ENCODE measurements around the gene HDAC3. TPM values are rescaled to one million over a fixed set of nuclear protein-coding genes. Genes with fewer than 3 reads are reported as not detected.
A peak's percentile ranks its signal among the peaks of the same experiment; 100 is the strongest.

Gene HDAC3
- polyA plus RNA-seq, 3 donors, result 80.5 to 103 (median 82.3) TPM

- Mint-ChIP-seq H3K4me3 (peak overlapping the region in 1 of 2 donors; percentile 62), H3K9me3 (no peaks in the 10 kb centered on the region), H3K4me1 (peaks cover 37% of the 10 kb centered on the region), H3K27ac (peak overlapping the region; percentile 82 to 93 (median 89)), H3K27me3 (ENCODE audit: low read depth in 3 of 3) (peaks cover 0 to 2% (median 0%) of the 10 kb centered on the region in 3 donors), H3K36me3 (peaks cover 61 to 80% of the 10 kb centered on the region in 2 donors)
- H3K9ac ChIP-seq (ENCODE audit: insufficient read depth, low read length, poor library complexity, severe bottlenecking), result peak overlapping the region; percentile 39
- peak overlapping the region in 1 of 3 experiments; percentile 43 for H3K4me3 ChIP-seq (replicated peaks in 1 of 3; ENCODE audit: low read depth in 2 of 3, low read length in 3 of 3)
- H3K79me2 ChIP-seq (ENCODE audit: insufficient read depth, low read length), result peaks cover 25% of the 10 kb centered on the region
- H3K36me3 ChIP-seq (replicated peaks in 1 of 2; ENCODE audit: control insufficient read depth in 1 of 2, insufficient read depth in 2 of 2, low read length in 2 of 2), result peaks cover 60 to 66% of the 10 kb centered on the region in 2 donors
- WGBS (ENCODE audit: insufficient coverage), result 13% methylated on average over 4 of the region's 5 CpGs
- DNase-seq, result no peak
- TF ChIP-seq CTCF (IDR thresholded peaks at IDR 0.05), result no peak
- intact Hi-C loops (cut with micrococcal nuclease), result no loop called here
- no peaks in the 10 kb centered on the region for H3K27me3 ChIP-seq (ENCODE audit: control insufficient read depth in 2 of 2, insufficient read depth in 2 of 2, low read length in 2 of 2)
- peak overlapping the region; percentile 67 for H2AFZ ChIP-seq (ENCODE audit: insufficient read depth, low read depth, low read length, poor library complexity, severe bottlenecking)
- H4K20me1 ChIP-seq (ENCODE audit: insufficient read depth, low read length), result no peaks in the 10 kb centered on the region
- peak overlapping the region; percentile 82 to 87 for H3K27ac ChIP-seq (ENCODE audit: low read depth in 1 of 2, low read length in 2 of 2)
- H3K4me2 ChIP-seq (replicated peaks; ENCODE audit: extremely low read depth, low read length, poor library complexity, severe bottlenecking), result peak overlapping the region; percentile 64
- H3K9me3 ChIP-seq (replicated peaks in 1 of 2; ENCODE audit: control insufficient read depth in 1 of 2, insufficient read depth in 1 of 2, low read length in 2 of 2), result no peaks in the 10 kb centered on the region
- H3K4me1 ChIP-seq (ENCODE audit: control insufficient read depth in 1 of 2, insufficient read depth in 2 of 2, low read length in 2 of 2), result peaks cover 25 to 32% of the 10 kb centered on the region in 2 donors
Measured at GRCh38 chr5:141623611-141624010, 13.0 kb downstream of the HDAC3 start.

- intact Hi-C loops (cut with micrococcal nuclease), result no loop called here
Measured at GRCh38 chr5:141623186-141623585, 13.5 kb downstream of the HDAC3 start.

More at GRCh38 chr5:141623186-141623585, 13.5 kb downstream of the HDAC3 start:
- H3K27ac Mint-ChIP-seq, result peak overlapping the region; percentile 82 to 93 (median 90)
- peaks cover 0 to 2% (median under 1%) of the 10 kb centered on the region in 3 donors for H3K27me3 Mint-ChIP-seq (ENCODE audit: low read depth in 3 of 3)
- peak overlapping the region; percentile 67 for H2AFZ ChIP-seq (ENCODE audit: insufficient read depth, low read depth, low read length, poor library complexity, severe bottlenecking)
- peaks cover 0 to 2% (median 0%) of the 10 kb centered on the region in 7 donors for H3K9me3 Mint-ChIP-seq
- peak overlapping the region; percentile 39 for H3K9ac ChIP-seq (ENCODE audit: insufficient read depth, low read length, poor library complexity, severe bottlenecking)
- peaks cover 37% of the 10 kb centered on the region for H3K4me1 Mint-ChIP-seq
- H3K4me2 ChIP-seq (replicated peaks; ENCODE audit: extremely low read depth, low read length, poor library complexity, severe bottlenecking), result peak overlapping the region; percentile 64
- DNase-seq, result peak; percentile 82 to 90 (median 84)
- peaks cover 56 to 62% of the 10 kb centered on the region in 2 donors for H3K36me3 ChIP-seq (replicated peaks in 1 of 2; ENCODE audit: control insufficient read depth in 1 of 2, insufficient read depth in 2 of 2, low read length in 2 of 2)
- no peaks in the 10 kb centered on the region for H4K20me1 ChIP-seq (ENCODE audit: insufficient read depth, low read length)
- peak overlapping the region in 1 of 2 donors; percentile 62 for H3K4me3 Mint-ChIP-seq
- H3K9me3 ChIP-seq (replicated peaks in 1 of 2; ENCODE audit: control insufficient read depth in 1 of 2, insufficient read depth in 1 of 2, low read length in 2 of 2), result no peaks in the 10 kb centered on the region
- no peak for TF ChIP-seq CTCF (IDR thresholded peaks at IDR 0.05)
- H3K27ac ChIP-seq (ENCODE audit: low read depth in 1 of 2, low read length in 2 of 2), result peak overlapping the region; percentile 82 to 87
- peaks cover 57 to 76% of the 10 kb centered on the region in 2 donors for H3K36me3 Mint-ChIP-seq
- H3K79me2 ChIP-seq (ENCODE audit: insufficient read depth, low read length), result peaks cover 30% of the 10 kb centered on the region
- peaks cover 25 to 32% of the 10 kb centered on the region in 2 donors for H3K4me1 ChIP-seq (ENCODE audit: control insufficient read depth in 1 of 2, insufficient read depth in 2 of 2, low read length in 2 of 2)
- peak overlapping the region in 1 of 3 experiments; percentile 43 for H3K4me3 ChIP-seq (replicated peaks in 1 of 3; ENCODE audit: low read depth in 2 of 3, low read length in 3 of 3)
- H3K27me3 ChIP-seq (ENCODE audit: control insufficient read depth in 2 of 2, insufficient read depth in 2 of 2, low read length in 2 of 2), result no peaks in the 10 kb centered on the region

Measured in CD14-positive monocyte (primary cell).